Heart left ventricle (tissue), 16 donors: ENCODE measurements around the gene COL4A5. TPM values are rescaled to one million over a fixed set of nuclear protein-coding genes. Genes with fewer than 3 reads are reported as not detected.
"Not testable (repeated sequence)": the region's sequence is repeated elsewhere in the genome, so short reads cannot be mapped to it uniquely, and the experiment has no call there.

Source experiments
- ATAC-seq, 4 donors: fragments of 200-7000 bp; cut with Tn5 transposase; one replicate each; pipeline ENCODE4 v1.9.1; 2020 to 2022; ENCODE audit warnings: moderate library complexity in 4 of 4, mild to moderate bottlenecking in 3 of 4, moderate number of reproducible peaks in 1 of 4
- DNase-seq, 5 donors: peaks; one replicate each; pipeline ENCODE4 v3.0.0-alpha.2; 2020
- H3K27ac ChIP-seq, 12 donors: fragments of 200-600 bp; sonication (generic) in 4 of 12; one replicate each; pipeline versions ENCODE4 v1.5.0 to v1.8.0; 2016 to 2022; ENCODE audit warnings: mild to moderate bottlenecking in 2 of 12
- H3K27me3 ChIP-seq, 9 donors: fragments of 200-600 bp; sonication (generic) in 2 of 9; one replicate each; pipeline versions ENCODE4 v1.5.1 to v1.8.0; 2016 to 2022; ENCODE audit warnings: mild to moderate bottlenecking in 3 of 9
- H3K36me3 ChIP-seq, 9 donors: fragments of 200-600 bp; sonication (generic) in 2 of 9; one replicate each; pipeline versions ENCODE4 v1.5.0 to v1.8.0; 2018 to 2022; ENCODE audit warnings: mild to moderate bottlenecking in 2 of 9
- H3K4me1 ChIP-seq, 12 donors: fragments of 200-600 bp; sonication (generic) in 4 of 12; one replicate each; pipeline versions ENCODE4 v1.5.0 to v1.8.0; 2016 to 2022; ENCODE audit warnings: mild to moderate bottlenecking in 3 of 12
- H3K4me3 ChIP-seq, 12 donors: fragments of 200-600 bp; sonication (generic) in 4 of 12; one replicate each; pipeline versions ENCODE4 v1.5.0 to v1.8.0; 2017 to 2022; ENCODE audit warnings: mild to moderate bottlenecking in 9 of 12, moderate library complexity in 4 of 12
- H3K9me3 ChIP-seq, 12 donors: fragments of 200-600 bp; sonication (generic) in 4 of 12; one replicate each; pipeline versions ENCODE4 v1.5.0 to v1.8.0; 2016 to 2022; ENCODE audit warnings: mild to moderate bottlenecking in 1 of 12
- CTCF ChIP-seq, 12 donors: fragments of 200-600 bp; sonication (generic) in 4 of 12; IDR thresholded peaks; one replicate each; pipeline versions ENCODE4 v1.5.0 to v1.8.0; 2018 to 2022; ENCODE audit warnings: antibody characterized with exemption in 12 of 12, mild to moderate bottlenecking in 5 of 12
- POLR2A ChIP-seq, 2 donors: fragments of 450-650 bp; IDR thresholded peaks; one replicate each; pipeline ENCODE4 v1.6.1; 2017; ENCODE audit warnings: antibody characterized with exemption in 2 of 2, mild to moderate bottlenecking in 2 of 2, moderate library complexity in 2 of 2
- WGBS, 4 donors: extraction: QIAGEN DNeasy Blood & Tissue Kit in 2 of 4; methylation state at CpG; one replicate each; pipeline versions ENCODE4 v1.1.5 to v1.1.7; 2013 to 2018; 5-methylcytosine and 5-hydroxymethylcytosine counted together
- intact Hi-C, 10 donors: fragments of 100-400 bp; cut with DNase I; formaldehyde crosslinking; loops; one replicate each; pipeline versions ENCODE4 v1.11.1 to v1.14.2; 2022
- polyA plus RNA-seq, 2 donors: library from polyadenylated mRNA; stranded (reverse); fragments of 200-250 nt; gene quantifications; one replicate each; pipeline ENCODE4 v1.2.3, GENCODE V29; 2013
- total RNA-seq, 9 donors: library from RNA; depleted of rRNA in 2 of 9; stranded (reverse); fragments of >200 nt in 2 of 9; fragmentation: NEBNext Ultra II Directional in 3 of 9; extraction: Animal tissue kit (Norgen Biotek cat#: 25700) in 3 of 9; gene quantifications; one replicate each; pipeline versions ENCODE4 v1.1.0 to v1.2.4, GENCODE V29; 2016 to 2023
- donor health status: ischemic (EF 13 %, LVEDD 7.1; RV severe dilation, severe dysfunction).
- donor health status: healthy with polysubstance abuse.
- donor health status: DM: no; HTN: yes; CAD: no.
- donor health status: DM: no; HTN: no; CAD: no.
- donor health status: ischemic (EF 25% LVEDD 6.9; RV normal size, moderate dysfunction).
- donor health status: ischemic (EF 25% LVEDD 5.7; RV mildly dilated, moderate dysfunction).
- donor health status: healthy.
- donor health status: DM: yes; HTN: yes; CAD: no.
- donor health status: ischemic (EF 35%, LVEDD 5.7; RV mildly dilated, moderate dysfunction).
- donor health status: nonischemic (EF 11% LVEDD 7.7; RV severe dilation, severe dysfunction).
- donor health status: DM: yes; HTN: yes; CAD: no.
- donor health status: PGD.
- donor health status: ischemic (EF 29% LVEDD 5.4; RV normal size, mild dysfunction).
- donor health status: nonischemic (EF 23%, LVEDD 6.1; RV moderate dilation, normal function).

The COL4A5 gene
- total and polyA plus RNA-seq, 11 donors = 4.0 to 12.7 (median 7.7) TPM

- Histone ChIP-seq H3K9me3 (peaks cover 0 to 5% (median 0%) of the 10 kb centered on the region in 12 donors), H3K4me3 (no peak overlapping the region), H3K36me3 (no peaks in the 10 kb centered on the region), H3K27ac (no peak overlapping the region), H3K4me1 (no peaks in the 10 kb centered on the region), H3K27me3 (peaks cover 0 to 2% (median 0%) of the 10 kb centered on the region in 9 donors)
- ATAC-seq (no peak), DNase-seq (no peak)
- TF ChIP-seq POLR2A (IDR thresholded peaks at IDR 0.05) (no peak), CTCF (IDR thresholded peaks at IDR 0.05) (no peak)
- intact Hi-C loops = no loop called here
Measured at GRCh38 chrX:108473979-108474378, 34.3 kb downstream of the COL4A5 start.

- 81 to 97% (median 91%) methylated on average over 6 of the region's 6 CpGs for WGBS, 4 donors
- peaks cover 0 to 18% (median 0%) of the 10 kb centered on the region in 12 donors for H3K9me3 ChIP-seq
- H3K4me3 ChIP-seq, ATAC-seq, H3K4me1 ChIP-seq, H3K27ac ChIP-seq, intact Hi-C loops, DNase-seq, H3K27me3 ChIP-seq, H3K36me3 ChIP-seq: not testable (repeated sequence)
Measured at GRCh38 chrX:108481528-108481927, 41.9 kb downstream of the COL4A5 start.

GRCh38 chrX:108484251-108484650 lies 44.6 kb downstream of the COL4A5 start:
- DNase-seq (no peak), ATAC-seq (no peak)
- Histone ChIP-seq H3K27me3 (no peaks in the 10 kb centered on the region), H3K4me1 (no peaks in the 10 kb centered on the region), H3K36me3 (no peaks in the 10 kb centered on the region), H3K4me3 (no peak overlapping the region), H3K27ac (no peak overlapping the region), H3K9me3 (peaks cover 0 to 18% (median 0%) of the 10 kb centered on the region in 12 donors)
- intact Hi-C loops = no loop called here
- WGBS, 4 donors = 69 to 96% (median 83%) methylated on average over 3 of the region's 3 CpGs
- TF ChIP-seq POLR2A (IDR thresholded peaks at IDR 0.05) = no peak
- TF ChIP-seq CTCF (IDR thresholded peaks at IDR 0.05) = no peak

- peaks cover 0 to 17% (median 0%) of the 10 kb centered on the region in 12 donors for H3K9me3 ChIP-seq
- intact Hi-C loops = no loop called here
- no peaks in the 10 kb centered on the region for H3K36me3 ChIP-seq
- DNase-seq (no peak), ATAC-seq (no peak)
- no peak overlapping the region for H3K4me3 ChIP-seq
- no peak overlapping the region for H3K27ac ChIP-seq
- no peak for TF ChIP-seq POLR2A (IDR thresholded peaks at IDR 0.05)
- no peak for TF ChIP-seq CTCF (IDR thresholded peaks at IDR 0.05)
- 71 to 94% (median 85%) methylated on average over 2 of the region's 2 CpGs for WGBS, 4 donors
- no peaks in the 10 kb centered on the region for H3K4me1 ChIP-seq
- no peaks in the 10 kb centered on the region for H3K27me3 ChIP-seq
Measured at GRCh38 chrX:108485960-108486359, 46.3 kb downstream of the COL4A5 start.

- H3K4me1 ChIP-seq = no peaks in the 10 kb centered on the region
- peaks cover 0 to 6% (median 0%) of the 10 kb centered on the region in 9 donors for H3K27me3 ChIP-seq
- WGBS, 4 donors = 61 to 86% (median 71%) methylated on average over 3 of the region's 3 CpGs
- TF ChIP-seq POLR2A (IDR thresholded peaks at IDR 0.05) = no peak
- no peak for TF ChIP-seq CTCF (IDR thresholded peaks at IDR 0.05)
- DNase-seq (no peak), ATAC-seq (no peak)
- intact Hi-C loops = no loop called here
- H3K27ac ChIP-seq = no peak overlapping the region
- no peak overlapping the region for H3K4me3 ChIP-seq
- H3K9me3 ChIP-seq = no peaks in the 10 kb centered on the region
- H3K36me3 ChIP-seq = no peaks in the 10 kb centered on the region
Measured at GRCh38 chrX:108494406-108495090, 54.9 kb downstream of the COL4A5 start.
